Kidney (tissue), 14 donors: ENCODE data around the gene CDC42EP1. TPM values are rescaled to one million over a fixed set of nuclear protein-coding genes. Genes with fewer than 3 reads are reported as not detected.

Experiments
- DNase-seq, 5 donors: peaks; one replicate each; pipeline ENCODE4 v3.0.0-alpha.2; 2013 to 2020
- FAIRE-seq: peaks from 2 replicates; lab custom pipeline; 2012; peaks lifted over from hg19 to GRCh38; lab: Jason Lieb, UNC
- H3K27ac ChIP-seq, 2 donors: one replicate each; pipeline ENCODE4 v1.7.0; 2013; ENCODE audit warnings: low read depth in 2 of 2, low read length in 2 of 2, inconsistent platforms in 1 of 2
- H3K27me3 ChIP-seq: one replicate; pipeline ENCODE4 v1.7.1; 2013; ENCODE audit warnings: low read length, inconsistent platforms; ENCODE audit not compliant: control insufficient read depth, insufficient read depth
- H3K36me3 ChIP-seq, 3 donors: one replicate each; pipeline versions ENCODE4 v1.7.0 to v1.7.1; 2013; ENCODE audit warnings: low read length in 3 of 3, control low read depth in 1 of 3, inconsistent platforms in 1 of 3; ENCODE audit not compliant: insufficient read depth in 3 of 3, control insufficient read depth in 2 of 3
- H3K4me1 ChIP-seq, 3 donors: one replicate each; pipeline versions ENCODE4 v1.7.0 to v1.7.1; 2013; ENCODE audit warnings: low read length in 3 of 3, inconsistent platforms in 1 of 3, low read depth in 1 of 3; ENCODE audit not compliant: control insufficient read depth in 2 of 3, insufficient read depth in 2 of 3
- H3K4me3 ChIP-seq, 3 donors: one replicate each; pipeline versions ENCODE4 v1.7.0 to v1.8.1; 2013; ENCODE audit warnings: low read length in 3 of 3, control low read depth in 1 of 3, inconsistent platforms in 1 of 3
- H3K9ac ChIP-seq, 3 donors: one replicate each; pipeline versions ENCODE4 v1.7.0 to v1.7.1; 2013; ENCODE audit warnings: low read length in 3 of 3, control low read depth in 1 of 3, inconsistent platforms in 1 of 3
- H3K9me3 ChIP-seq, 3 donors: one replicate each; pipeline versions ENCODE4 v1.7.0 to v1.7.1; 2013; ENCODE audit warnings: low read length in 3 of 3, control low read depth in 1 of 3, inconsistent platforms in 1 of 3; ENCODE audit not compliant: control insufficient read depth in 2 of 3, insufficient read depth in 1 of 3
- intact Hi-C: fragments of 100-400 bp; cut with DNase I; formaldehyde crosslinking; loops from one replicate; pipeline ENCODE4 v1.11.1; 2022
- polyA plus RNA-seq: library from polyadenylated mRNA; stranded (reverse); fragments of 350-450 nt; fragmentation: Illumina TruSeq; extraction: RNeasy Lipid Tissue Mini Kit (QIAGEN cat#74804); gene quantifications from one replicate; pipeline ENCODE4 v1.2.3, GENCODE V29; 2014; ENCODE audit warnings: low read depth, low replicate concordance; ENCODE audit not compliant: insufficient read depth
- total RNA-seq: library from RNA; stranded (reverse); fragmentation: NEBNext Ultra II Directional; extraction: Animal tissue kit (Norgen Biotek cat#: 25700); gene quantifications from one replicate; pipeline ENCODE4 v1.2.1, GENCODE V29; 2021
- TF ChIP-seq, protein P1 (sequence below): IDR thresholded peaks from 3 replicates; pipeline ENCODE4 v1.5.1; 2012; ENCODE audit warnings: mild to moderate bottlenecking, moderate library complexity, borderline replicate concordance; ENCODE audit not compliant: insufficient read depth; ENCODE audit errors: extremely low read depth
- donor health status: control.
- donor health status: control.
- donor health status: control.
- donor health status: control.
- donor health status: control.
- donor health status: DM: yes; HTN: yes; CAD: no.
- donor health status: Normal renal cell carcinoma (clear cell type).

Gene CDC42EP1
- total and polyA plus RNA-seq, 2 donors from 2014 or later = 29.5 to 68.5 TPM

DNA sequence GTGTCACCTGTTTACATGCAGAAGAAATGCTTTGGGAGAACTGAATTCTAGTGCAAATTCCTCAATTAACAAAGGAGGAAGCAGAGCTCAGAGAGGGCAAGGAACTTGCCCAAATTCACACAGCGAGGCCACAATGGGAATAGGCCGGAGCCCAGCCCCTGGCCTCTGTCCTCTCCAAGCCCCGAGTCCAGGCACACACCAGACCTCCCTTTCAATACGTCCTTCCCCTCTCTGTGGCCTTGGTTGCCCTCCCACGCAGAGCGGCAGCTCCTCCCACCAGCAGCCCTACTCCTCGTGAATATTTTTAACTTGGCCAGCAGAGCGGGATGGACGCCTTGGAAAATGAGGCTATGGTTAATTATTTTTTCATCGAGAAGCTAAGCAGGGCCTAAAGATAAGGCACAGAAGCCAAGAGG lies 39.5 kb upstream of the CDC42EP1 start:
- Histone ChIP-seq H3K9ac (no peak overlapping the region), H3K27ac (no peak overlapping the region), H3K4me1 (peaks cover 0 to 15% (median 7%) of the 10 kb centered on the region in 3 donors), H3K36me3 (peaks cover 0 to 1% (median 0%) of the 10 kb centered on the region in 3 donors), H3K9me3 (no peaks in the 10 kb centered on the region), H3K27me3 (no peaks in the 10 kb centered on the region), H3K4me3 (no peak overlapping the region)
- intact Hi-C loops = no loop called here
- TF ChIP-seq, protein P1, sequence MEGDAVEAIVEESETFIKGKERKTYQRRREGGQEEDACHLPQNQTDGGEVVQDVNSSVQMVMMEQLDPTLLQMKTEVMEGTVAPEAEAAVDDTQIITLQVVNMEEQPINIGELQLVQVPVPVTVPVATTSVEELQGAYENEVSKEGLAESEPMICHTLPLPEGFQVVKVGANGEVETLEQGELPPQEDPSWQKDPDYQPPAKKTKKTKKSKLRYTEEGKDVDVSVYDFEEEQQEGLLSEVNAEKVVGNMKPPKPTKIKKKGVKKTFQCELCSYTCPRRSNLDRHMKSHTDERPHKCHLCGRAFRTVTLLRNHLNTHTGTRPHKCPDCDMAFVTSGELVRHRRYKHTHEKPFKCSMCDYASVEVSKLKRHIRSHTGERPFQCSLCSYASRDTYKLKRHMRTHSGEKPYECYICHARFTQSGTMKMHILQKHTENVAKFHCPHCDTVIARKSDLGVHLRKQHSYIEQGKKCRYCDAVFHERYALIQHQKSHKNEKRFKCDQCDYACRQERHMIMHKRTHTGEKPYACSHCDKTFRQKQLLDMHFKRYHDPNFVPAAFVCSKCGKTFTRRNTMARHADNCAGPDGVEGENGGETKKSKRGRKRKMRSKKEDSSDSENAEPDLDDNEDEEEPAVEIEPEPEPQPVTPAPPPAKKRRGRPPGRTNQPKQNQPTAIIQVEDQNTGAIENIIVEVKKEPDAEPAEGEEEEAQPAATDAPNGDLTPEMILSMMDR = no peak
- DNase-seq (peak in 1 of 5 donors; percentile 40), FAIRE-seq (no peak)

DNA sequence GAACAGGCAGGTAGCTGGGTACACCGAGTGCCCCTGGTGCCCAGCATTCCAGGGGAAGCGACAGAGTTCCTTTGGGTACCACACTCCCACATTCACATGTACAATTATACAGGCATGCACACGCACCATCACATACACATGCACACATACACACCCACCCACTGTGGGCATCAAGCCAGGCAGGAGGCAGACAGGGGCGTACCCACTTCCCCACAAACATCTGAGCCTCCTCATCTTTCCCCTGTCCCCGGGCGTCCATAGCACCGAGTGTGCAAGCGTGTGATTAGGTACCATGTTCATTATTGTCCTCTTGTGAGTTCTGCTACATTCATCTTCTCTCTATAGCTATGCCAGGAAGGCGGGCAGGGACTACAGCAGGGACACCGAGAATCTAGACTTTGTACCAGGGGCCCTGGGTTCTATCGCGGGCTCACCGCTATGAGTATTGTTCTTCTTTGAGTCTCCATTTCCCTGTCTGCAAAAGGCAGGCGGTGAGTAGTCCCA lies 39.0 kb upstream of the CDC42EP1 start:
- DNase-seq = peak in 1 of 5 donors; percentile 51
- no peak overlapping the region for H3K4me3 ChIP-seq
- TF ChIP-seq, protein P1 = no peak
- no peak overlapping the region for H3K27ac ChIP-seq
- H3K4me1 ChIP-seq = peaks cover 0 to 15% (median 7%) of the 10 kb centered on the region in 3 donors
- H3K9me3 ChIP-seq = no peaks in the 10 kb centered on the region
- H3K36me3 ChIP-seq = no peaks in the 10 kb centered on the region
- intact Hi-C loops = no loop called here
- FAIRE-seq = no peak
- no peaks in the 10 kb centered on the region for H3K27me3 ChIP-seq
- H3K9ac ChIP-seq = no peak overlapping the region

DNA sequence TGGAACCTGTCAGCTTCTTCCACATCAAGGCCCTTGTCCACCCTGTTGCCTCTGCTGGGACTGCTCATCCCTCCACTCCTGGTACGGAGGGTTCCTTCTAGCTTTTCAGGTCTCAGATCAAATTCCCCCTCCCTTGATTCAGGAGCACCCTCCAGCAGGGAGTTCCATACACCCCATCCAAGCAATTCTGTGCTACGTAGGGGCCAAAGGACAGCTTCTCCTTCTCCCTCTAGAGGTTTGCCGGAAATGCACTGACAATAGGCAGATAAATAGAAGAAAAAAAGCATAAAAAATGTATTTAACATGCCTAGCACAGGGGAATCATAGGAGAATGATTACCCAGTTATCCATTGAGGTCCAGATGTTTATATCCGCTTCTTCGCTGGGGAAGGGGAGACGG lies 37.8 kb upstream of the CDC42EP1 start:
- intact Hi-C loops = no loop called here

More for the DNA sequence above, 37.8 kb upstream of the CDC42EP1 start:
- H3K9ac ChIP-seq = no peak overlapping the region
- H3K9me3 ChIP-seq = no peaks in the 10 kb centered on the region
- DNase-seq = no peak
- H3K36me3 ChIP-seq = no peaks in the 10 kb centered on the region
- H3K4me3 ChIP-seq = no peak overlapping the region
- peaks cover 0 to 15% (median 7%) of the 10 kb centered on the region in 3 donors for H3K4me1 ChIP-seq
- H3K27me3 ChIP-seq = no peaks in the 10 kb centered on the region
- H3K27ac ChIP-seq = no peak overlapping the region
- TF ChIP-seq, protein P1 = no peak
- FAIRE-seq = no peak
